Panc1 (cell line): ENCODE data around the gene PHLDA3.

Experiments
- POLR2AphosphoS5 ChIP-seq: IDR thresholded peaks from 2 replicates; pipeline ENCODE4 v1.6.1; 2012; ENCODE audit warnings: mild to moderate bottlenecking, low read depth, low read length, moderate library complexity
- SIN3A ChIP-seq: IDR thresholded peaks from 2 replicates; pipeline ENCODE4 v1.6.1; 2012; ENCODE audit warnings: low read depth, mild to moderate bottlenecking, low read length, moderate library complexity, borderline replicate concordance; ENCODE audit not compliant: insufficient read depth
- TF ChIP-seq, protein P1 (sequence below): fragments of 450-650 bp; IDR thresholded peaks from 2 replicates; pipeline ENCODE4 v1.5.1; 2017; ENCODE audit warnings: mild to moderate bottlenecking
- TF ChIP-seq, protein P2 (sequence below), 2 experiments: IDR thresholded peaks; 2 replicates each; pipeline ENCODE4 v1.6.1; 2011 to 2012; ENCODE audit warnings: low read depth in 2 of 2, control low read depth in 1 of 2, low read length in 1 of 2, mild to moderate bottlenecking in 1 of 2, moderate library complexity in 1 of 2; ENCODE audit not compliant: insufficient read depth in 1 of 2

DNA sequence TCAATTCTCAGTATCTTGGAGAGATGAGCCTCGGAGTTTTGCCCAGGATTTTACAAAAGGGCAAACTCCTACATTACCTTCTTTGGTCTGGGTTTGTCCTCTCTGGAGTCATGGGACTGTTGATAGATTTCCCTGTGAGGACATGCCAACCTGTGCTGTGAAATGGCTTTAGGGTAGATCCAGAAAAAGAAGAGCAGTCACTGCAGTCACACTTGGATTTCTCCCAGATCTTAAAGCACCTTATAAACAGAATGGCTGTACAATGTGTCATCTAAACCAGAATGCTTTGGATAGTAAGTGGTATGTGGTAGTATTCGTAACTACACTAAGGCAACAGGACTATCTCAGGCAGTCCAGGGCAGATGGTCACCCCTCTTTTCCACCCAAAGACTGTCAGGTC is 39.8 kb upstream of the PHLDA3 start:
- TF ChIP-seq, protein P1, sequence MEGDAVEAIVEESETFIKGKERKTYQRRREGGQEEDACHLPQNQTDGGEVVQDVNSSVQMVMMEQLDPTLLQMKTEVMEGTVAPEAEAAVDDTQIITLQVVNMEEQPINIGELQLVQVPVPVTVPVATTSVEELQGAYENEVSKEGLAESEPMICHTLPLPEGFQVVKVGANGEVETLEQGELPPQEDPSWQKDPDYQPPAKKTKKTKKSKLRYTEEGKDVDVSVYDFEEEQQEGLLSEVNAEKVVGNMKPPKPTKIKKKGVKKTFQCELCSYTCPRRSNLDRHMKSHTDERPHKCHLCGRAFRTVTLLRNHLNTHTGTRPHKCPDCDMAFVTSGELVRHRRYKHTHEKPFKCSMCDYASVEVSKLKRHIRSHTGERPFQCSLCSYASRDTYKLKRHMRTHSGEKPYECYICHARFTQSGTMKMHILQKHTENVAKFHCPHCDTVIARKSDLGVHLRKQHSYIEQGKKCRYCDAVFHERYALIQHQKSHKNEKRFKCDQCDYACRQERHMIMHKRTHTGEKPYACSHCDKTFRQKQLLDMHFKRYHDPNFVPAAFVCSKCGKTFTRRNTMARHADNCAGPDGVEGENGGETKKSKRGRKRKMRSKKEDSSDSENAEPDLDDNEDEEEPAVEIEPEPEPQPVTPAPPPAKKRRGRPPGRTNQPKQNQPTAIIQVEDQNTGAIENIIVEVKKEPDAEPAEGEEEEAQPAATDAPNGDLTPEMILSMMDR: no peak
- TF ChIP-seq POLR2AphosphoS5: no peak
- no peak for TF ChIP-seq SIN3A
- TF ChIP-seq, protein P2, sequence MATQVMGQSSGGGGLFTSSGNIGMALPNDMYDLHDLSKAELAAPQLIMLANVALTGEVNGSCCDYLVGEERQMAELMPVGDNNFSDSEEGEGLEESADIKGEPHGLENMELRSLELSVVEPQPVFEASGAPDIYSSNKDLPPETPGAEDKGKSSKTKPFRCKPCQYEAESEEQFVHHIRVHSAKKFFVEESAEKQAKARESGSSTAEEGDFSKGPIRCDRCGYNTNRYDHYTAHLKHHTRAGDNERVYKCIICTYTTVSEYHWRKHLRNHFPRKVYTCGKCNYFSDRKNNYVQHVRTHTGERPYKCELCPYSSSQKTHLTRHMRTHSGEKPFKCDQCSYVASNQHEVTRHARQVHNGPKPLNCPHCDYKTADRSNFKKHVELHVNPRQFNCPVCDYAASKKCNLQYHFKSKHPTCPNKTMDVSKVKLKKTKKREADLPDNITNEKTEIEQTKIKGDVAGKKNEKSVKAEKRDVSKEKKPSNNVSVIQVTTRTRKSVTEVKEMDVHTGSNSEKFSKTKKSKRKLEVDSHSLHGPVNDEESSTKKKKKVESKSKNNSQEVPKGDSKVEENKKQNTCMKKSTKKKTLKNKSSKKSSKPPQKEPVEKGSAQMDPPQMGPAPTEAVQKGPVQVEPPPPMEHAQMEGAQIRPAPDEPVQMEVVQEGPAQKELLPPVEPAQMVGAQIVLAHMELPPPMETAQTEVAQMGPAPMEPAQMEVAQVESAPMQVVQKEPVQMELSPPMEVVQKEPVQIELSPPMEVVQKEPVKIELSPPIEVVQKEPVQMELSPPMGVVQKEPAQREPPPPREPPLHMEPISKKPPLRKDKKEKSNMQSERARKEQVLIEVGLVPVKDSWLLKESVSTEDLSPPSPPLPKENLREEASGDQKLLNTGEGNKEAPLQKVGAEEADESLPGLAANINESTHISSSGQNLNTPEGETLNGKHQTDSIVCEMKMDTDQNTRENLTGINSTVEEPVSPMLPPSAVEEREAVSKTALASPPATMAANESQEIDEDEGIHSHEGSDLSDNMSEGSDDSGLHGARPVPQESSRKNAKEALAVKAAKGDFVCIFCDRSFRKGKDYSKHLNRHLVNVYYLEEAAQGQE (IDR thresholded peaks at IDR 0.05; ENCODE audit: insufficient read depth in 1 of 2, low read depth in 2 of 2, low read length in 1 of 2): no peak
